Cerebellar nuclear complex (tissue), 1 donor: ENCODE measurements around the gene RFXAP.
A peak's percentile ranks its signal among the peaks of the same experiment; 100 is the strongest.
"Not testable (repeated sequence)": the region's sequence is repeated elsewhere in the genome, so short reads cannot be mapped to it uniquely, and the experiment has no call there.

Source experiments
- DNase-seq, 2 experiments: peaks; one replicate each; lab custom pipeline; 2025; lab: John Stamatoyannopoulos, UW

The RFXAP gene, protein sequence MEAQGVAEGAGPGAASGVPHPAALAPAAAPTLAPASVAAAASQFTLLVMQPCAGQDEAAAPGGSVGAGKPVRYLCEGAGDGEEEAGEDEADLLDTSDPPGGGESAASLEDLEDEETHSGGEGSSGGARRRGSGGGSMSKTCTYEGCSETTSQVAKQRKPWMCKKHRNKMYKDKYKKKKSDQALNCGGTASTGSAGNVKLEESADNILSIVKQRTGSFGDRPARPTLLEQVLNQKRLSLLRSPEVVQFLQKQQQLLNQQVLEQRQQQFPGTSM

DNA sequence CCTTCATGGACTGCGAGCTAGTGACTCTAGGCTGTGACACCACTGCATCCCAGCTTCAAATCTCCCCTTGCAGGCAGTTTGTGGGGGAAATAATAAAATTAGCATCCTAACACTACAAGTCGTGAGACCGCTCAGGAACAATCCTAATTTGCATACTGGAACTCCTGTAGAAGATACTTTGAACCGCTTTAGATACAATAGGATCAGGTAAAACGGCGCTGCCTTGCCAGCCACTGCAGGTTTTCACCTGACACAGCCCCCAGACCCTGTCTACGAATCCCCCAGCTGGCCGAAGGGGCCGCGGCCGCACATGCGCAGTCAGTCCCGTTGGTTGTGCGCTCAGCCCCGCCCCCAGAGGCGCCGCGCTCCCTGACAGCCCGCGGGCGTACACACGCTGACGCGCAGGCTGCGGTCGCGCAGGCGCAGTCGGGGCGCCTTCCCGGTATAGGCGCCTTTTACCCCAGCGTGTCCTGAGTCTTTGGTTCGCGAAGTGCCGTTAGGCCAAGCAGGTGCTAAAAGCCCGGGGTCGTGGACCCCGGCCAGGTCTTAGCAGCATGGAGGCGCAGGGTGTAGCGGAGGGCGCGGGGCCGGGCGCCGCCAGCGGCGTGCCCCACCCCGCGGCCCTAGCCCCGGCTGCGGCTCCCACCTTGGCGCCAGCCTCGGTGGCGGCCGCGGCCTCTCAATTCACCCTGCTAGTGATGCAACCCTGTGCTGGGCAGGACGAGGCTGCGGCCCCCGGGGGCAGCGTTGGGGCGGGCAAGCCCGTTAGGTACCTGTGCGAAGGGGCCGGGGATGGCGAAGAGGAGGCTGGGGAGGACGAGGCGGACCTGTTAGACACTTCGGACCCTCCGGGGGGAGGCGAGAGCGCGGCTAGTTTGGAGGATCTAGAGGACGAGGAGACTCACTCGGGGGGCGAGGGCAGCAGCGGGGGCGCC lies at the start of gene RFXAP:
Gene RFXAP, plus strand, starts transcription at position 419 of the 935 bp plus-strand sequence. Its CDS starts 136 bp downstream, at position 555.
- DNase-seq, result peak; percentile 34 to 43

DNA sequence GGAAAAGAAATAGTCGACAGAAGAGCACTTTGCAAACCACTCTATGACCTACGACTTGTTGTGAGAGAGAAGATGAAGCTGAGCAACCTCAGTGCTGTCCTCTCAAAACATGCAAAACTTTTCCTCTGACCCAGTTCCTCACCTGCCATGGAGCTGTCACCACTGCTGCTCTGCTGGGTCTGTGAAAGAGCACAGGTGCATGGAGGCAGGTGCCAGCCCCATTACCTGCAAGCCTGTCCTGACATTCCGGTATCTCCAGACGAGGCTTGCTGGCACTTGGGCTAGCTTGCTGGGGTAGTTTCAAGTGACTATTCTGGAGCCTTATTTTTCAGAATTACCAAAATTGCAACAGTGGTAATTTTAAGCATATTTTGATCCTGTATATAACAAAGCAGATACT lies 49.5 kb upstream of the RFXAP start:
- DNase-seq, result no peak

DNA sequence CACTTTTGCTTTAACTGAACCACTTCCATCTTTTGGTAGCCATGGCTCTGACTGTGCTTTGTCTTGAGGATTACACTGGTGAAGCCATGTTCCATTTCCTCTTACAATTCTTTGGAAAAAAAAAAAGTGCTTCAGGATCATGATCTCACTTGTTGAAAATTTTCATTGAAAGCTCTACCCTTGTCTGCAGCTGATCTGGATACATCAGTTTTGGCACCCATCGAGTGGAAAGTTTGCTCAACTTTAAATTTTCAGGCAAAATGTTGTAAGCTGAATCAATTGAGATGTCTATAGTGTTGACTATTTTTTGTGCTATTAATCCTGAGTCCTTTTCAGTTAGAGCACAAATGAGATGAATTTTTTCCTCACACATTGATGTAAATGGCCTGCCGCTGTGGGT lies 48.3 kb upstream of the RFXAP start:
- DNase-seq, result no peak

DNA sequence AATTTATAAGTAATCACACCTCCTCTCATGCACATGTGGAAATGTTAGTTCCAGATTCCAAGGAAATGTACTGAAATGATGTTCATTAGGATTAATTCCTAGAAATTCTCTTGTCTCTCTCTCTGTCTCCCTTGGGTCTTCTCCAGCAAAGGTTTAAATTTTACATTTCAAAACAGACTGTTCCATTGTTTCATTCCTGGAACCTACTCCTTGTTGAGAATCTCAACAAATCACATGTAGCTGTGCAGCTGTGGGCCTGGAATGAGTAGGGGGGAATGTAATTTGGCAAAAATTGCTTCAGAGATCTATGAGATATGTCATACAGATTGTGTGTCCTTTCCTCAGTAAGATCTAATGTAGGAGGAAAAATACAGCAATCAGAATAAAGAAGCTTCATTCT lies 46.2 kb upstream of the RFXAP start:
- DNase-seq, result no peak

DNA sequence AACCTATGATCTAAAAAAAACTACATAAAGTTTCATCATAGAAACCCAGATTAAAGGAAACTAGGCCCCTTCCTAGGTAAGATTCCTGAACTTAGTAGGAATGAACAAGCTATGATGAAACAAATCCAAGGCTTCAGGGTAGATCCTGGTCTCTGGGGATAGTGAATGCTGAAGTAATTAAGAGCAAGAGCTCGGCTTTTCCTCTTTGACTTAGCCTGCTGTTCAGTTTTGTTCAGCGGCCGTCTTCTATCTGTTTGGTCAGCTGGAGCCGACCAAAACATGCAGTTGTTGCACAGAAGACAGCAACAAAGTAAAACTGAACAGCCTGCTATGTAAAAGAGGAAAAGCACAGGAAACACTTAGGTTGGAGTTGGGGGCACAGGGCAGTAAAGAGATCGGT lies 44.1 kb upstream of the RFXAP start:
- no peak for DNase-seq

DNA sequence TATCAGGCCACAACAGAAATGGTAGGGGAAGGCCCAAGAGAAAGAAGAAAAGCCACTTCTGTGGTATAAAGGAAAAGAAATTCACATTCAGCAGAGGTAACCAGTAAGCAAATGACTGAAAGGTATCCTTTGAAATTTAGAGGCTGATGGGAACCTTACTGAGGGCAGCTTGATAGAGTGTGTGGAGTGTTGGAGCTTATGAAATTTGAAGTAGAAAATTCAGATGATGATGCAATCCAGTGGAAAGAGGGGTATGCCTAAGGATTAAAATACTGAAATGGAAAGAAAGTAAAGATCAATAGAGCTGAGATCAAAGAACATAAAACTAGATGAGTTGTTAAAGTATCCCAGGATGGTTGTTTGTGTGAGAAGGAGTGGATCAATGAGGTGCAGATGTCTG lies 42.8 kb upstream of the RFXAP start:
- no peak for DNase-seq

DNA sequence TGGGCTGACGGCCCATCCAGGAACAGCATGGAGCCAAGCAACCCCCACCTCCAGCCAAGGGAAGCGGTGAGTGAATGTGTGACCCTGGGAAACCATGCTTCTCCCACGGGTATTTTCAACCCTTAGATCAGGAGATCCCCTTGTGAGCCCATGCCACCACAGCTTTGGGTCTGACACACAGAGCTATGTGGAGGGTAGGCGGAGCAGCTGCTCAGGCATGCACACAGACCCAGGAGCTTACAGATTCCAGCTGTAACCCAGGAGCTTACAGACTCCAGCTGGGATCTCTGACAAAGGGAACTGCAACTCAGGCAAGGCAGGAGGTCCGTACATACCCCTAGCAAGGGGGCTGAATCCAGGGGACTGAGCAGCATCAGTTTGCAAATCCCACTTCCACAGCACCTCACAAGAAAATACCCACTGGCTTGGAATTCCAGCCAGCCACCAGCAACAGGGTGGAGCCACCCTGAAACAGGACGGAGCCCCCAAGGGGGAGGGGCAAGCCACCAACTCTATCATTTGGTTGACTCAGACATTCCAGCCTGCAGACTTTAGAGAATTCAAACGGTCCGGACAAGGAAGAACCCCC lies 40.8 kb upstream of the RFXAP start:
- no peak for DNase-seq

DNA sequence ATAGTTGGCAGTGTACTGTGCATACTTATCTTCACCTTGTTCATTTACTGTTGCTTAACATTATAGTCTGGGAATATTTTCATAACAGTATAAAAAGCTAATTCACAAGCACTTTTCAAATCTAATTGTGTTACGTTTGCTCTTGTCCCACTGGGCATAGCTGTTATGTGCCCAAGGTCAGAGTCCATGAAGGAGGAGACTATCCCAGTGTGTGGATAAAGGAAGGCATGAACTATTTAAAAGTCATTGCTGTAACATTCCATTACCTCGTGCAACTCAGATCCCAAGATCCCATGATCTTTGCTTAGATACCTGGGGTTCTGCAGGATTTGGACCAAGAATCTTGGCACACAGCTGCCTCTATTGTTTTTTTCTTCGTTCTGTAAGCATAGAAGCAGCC lies 35.1 kb upstream of the RFXAP start:
- DNase-seq, result no peak

DNA sequence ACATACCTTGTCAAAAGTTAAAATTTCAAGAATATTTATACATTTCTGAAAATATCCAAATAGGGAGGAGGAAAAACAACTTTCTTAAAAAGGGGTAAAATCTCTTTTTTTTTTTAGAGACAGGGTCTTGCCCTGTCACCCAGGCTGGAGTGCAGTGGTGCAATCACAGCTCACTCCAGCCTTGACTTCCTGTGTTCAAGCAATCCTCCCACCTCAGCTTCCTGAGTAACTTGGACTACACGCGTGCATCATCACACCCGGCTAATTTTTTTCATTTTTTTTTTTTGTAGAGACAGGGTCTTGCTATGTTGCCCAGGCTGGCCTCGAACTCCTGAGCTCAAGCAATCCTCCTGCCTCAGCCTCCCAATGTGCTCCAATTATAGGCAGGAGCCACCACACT lies 32.8 kb upstream of the RFXAP start:
- not testable (repeated sequence) for DNase-seq

DNA sequence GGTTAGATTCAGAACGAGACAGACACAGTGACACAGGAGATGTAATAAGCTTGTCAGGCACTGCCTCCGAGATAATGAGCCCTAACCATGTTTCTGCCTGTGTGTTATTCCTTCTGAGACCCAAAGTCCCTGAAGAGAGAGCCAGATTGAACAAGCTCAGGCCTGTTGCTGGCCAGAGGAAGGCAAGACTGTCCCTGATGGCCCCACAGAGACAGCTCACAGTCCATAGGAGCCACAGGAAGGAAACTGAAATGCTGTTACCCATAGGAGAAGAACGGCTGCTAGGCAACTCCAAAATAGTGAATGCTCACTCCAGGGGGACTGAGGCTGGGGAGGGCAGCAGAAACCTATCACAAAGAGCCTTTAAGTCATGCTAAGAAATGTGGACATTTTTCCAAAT lies 31.8 kb upstream of the RFXAP start:
- DNase-seq, result no peak

DNA sequence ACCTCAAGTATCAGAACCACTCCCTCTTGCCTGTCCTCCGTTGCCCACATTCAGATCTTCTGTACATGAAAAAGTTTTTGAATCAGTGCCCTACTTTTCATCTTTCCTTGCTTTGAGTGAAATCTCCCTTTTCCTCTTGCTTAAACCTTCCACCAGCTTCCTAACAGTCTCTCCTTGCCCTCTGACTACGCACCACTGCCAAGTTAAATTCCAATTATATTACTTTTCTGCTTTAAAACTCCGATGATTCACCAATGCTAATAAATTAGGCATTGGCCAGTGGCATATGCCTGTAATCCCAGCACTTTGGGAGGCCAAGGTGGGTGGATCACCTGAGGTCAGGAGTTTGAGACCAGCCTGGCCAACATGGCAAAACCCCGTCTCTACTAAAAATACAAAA lies 30.7 kb upstream of the RFXAP start:
- no peak for DNase-seq

DNA sequence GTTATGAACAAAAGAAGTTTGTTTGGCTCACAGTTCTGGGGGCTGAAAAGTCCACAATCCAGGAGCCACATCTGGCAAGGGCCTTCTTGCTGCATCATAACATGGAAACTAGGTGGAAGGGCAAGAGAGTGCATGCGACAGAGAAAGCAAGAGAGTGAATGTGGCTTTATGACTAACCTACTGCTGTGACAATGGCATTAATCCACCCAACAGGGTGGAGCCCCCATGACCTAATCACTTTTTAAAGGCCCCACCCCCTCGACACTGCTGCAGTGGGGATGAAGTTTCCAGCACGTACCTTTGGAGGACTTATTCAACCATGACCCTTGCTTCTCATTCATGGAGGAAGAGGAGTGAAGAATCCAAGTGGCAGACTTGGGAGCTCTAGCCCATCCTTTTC lies 30.0 kb upstream of the RFXAP start:
- DNase-seq, result no peak

DNA sequence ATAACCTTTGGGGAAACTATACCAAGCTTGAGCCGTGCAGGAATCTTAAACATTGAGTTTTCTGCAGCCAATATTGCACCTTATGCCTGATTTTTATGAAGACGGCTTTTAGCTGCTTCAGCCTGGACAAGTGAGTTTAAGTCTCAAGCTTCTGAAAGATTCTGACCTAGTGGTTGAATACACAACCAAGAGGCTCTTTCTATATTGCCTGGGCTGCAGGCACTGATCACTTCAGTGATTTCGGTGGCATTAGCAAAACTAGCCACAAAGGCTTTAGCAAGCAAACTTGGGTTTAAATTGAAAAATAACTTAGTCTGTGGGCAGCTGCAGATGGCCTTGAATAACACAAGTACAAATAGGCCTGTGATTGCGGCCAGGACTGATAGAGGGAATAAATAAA lies 29.3 kb upstream of the RFXAP start:
- DNase-seq, result no peak

DNA sequence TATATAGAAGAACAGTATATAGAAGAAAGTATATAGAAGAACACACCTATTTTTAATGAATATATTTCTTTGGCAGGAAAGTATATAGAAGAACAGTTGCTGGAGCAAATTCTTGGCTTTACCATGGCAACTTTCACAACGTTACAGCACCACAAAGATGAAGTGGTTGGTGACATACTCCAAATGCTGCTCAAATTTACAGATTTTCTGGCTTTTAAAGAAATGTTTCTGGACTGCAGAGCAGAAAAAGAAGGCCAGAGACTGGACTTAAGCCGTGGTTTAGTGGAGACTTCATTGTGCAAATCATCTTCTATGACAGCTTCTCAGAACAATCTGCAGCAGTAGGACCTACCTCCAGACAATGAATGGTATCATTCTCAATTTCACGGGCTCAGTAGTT lies 24.3 kb upstream of the RFXAP start:
- no peak for DNase-seq

DNA sequence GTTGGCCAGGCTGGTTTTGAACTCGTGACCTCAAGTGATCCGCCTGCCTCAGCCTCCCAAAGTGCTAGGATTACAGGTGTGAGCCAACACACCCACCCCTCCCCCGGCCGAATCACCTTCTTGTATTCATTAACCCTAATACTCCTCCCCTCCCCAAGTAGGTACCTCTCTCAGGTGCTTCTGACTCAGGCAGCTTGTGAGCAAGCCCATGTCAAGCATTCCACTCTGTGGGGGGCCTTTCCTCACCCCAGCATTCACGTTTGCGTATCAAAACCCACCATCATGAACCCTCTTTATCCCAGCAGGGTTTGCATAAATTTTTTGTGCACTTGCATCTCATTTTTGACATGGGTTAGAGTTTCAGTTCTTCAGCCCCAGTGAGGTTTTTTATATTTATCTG lies 23.6 kb upstream of the RFXAP start:
- DNase-seq, result no peak

DNA sequence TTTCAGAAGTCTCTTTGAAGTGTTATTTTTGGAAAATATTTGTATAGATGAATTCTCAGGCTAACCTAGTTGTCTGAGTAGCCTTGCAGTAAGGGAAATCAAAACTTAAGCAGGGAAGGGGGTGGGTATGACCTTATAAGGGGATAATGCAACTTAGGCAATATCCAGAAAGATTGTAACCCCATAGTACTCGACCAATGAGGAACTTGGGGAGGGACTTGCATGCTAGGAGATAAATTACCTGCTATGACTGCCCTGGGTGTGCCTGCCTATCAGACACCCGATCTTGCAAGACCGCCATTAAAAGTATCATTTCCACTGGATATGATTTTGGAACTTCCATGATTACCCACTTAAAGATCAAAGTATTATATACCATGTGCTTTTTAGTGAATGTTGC lies 23.0 kb upstream of the RFXAP start:
- no peak for DNase-seq

DNA sequence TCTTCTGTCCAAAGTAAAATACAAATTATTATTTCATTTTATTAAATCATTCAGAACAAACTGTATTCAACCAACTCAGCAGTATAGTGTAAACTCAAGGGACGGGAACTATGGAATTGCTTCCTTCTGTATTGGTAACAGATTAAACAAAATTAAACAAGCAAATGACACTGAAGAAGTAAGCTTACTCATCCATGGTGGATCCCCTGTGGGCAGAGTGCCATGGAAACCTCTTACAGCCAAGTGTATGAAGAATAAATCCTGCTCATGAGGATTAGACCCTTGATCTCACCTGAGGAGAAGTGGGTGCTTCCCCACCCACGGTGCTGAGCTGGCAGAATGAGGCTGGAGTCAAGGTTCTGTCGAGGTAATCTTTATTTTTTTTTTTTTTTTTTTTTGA lies 18.0 kb upstream of the RFXAP start:
- DNase-seq, result no peak

DNA sequence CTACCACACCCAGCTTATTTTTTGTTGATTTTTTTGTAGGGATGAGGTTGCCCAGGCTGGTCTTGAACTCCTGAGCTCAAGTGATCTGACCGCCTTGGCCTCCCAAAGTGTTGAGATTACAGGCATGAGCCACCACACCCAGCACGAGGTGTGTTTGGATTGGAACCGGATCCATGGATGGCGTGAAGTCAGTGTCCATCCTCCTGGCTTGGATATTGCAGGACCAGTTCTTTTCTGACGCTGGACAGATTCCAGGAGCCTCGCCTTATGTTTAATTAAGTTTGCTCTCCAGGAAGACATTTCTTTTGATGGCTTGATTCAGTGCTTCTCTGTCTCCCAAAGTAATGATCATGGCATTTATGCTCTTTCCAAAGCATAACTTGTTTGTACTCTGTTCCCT lies 14.4 kb upstream of the RFXAP start:
- no peak for DNase-seq

DNA sequence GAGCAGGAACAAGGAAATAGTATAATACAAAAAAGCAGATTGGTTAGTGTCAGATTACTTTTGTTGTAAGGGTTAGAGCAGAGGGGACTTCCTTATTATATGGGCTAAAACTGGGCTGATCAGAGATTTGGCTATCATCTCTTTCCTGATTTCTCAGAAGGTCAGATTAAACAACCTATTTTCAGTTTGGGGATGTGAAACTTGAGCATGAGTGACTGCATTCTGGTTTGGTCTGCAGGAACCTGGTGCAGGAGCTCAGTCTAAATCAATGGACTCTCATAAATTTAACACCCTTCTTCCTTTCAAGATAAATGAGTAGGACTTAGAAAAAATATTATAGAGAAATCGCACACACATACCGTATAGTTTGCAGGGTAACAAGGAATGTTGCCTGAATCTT lies 12.9 kb upstream of the RFXAP start:
- no peak for DNase-seq

DNA sequence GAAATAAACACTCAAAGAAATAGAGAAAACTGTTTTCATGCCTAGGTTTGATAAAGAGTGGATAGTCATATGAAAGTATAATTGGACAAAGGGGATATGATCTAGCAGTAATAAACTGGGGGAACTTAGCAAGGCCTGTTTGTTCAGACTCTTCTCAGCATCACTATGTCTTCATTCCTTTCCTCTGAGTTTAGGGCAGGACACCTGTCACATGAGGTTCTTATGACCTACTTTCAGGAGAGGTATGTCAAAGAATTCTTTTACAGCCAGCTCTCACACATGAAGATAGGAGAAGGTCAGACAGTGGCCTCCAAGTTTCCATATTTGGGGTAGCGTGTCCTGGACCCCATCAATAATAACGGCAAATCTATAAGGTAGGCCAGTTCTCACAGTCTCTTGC lies 11.4 kb upstream of the RFXAP start:
- DNase-seq, result no peak

DNA sequence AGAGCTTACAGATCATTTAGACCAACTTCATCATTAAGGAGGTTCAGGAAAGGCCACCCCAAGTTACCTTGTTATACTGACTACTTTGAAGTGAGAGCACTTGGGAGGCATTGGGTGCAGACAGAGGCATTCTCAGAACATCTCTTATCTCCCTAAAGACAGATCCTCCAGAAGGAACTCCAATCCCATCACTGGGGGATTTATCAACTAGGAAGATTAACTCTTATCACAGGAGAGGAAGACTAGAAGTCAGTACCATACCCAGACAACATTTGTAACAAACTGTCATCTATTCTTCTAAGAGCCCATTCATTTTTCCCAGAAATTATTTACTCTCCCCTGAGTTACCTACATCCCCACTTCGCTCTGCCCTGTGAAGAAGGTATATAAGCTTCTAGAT lies 5.8 kb upstream of the RFXAP start:
- DNase-seq, result no peak

DNA sequence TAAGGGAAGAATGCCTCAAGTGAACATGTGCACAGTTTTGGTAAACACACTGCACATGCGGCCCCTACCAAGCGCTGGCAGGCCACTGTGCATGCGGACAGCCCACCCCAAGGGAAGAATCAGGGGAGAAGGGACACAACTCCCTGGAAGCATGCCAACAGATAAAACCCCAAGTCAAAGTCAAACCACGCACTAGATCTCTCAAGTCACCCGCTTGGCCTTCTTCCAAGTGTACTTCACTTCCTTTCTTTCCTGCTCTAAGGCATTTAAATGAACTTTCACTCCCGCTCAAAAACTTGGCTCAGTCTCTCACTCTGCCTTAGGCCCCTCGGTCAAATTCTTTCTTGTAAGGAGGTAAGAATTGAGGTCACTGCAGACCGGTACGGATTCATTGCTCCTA lies 4.6 kb upstream of the RFXAP start:
- DNase-seq, result no peak

DNA sequence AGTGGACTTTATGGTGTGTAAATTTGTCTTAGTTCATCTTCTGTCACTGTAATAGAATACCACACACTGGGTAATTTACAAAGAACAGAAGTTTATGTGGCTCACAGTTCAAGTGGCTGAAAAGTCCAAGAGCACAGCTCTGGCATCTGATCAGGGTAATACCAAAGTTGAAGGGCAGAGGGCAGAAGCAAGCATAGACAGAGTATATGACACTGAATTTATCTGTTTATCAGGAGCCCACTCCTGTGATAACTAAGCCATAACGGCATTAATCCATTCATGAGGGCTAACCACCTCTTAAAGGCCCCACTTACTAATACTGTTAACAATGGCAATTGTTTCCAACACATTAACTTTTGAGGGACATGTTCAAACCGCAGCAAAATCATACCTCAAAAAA lies 4.0 kb upstream of the RFXAP start:
- no peak for DNase-seq
